RPMI8226 (cell line): ENCODE measurements around the gene FSIP2.
A peak's percentile ranks its signal among the peaks of the same experiment; 100 is the strongest.

Experiments
- DNase-seq: peaks from one replicate; pipeline ENCODE4 v3.0.0-alpha.2; 2015

FSIP2 gene, protein sequence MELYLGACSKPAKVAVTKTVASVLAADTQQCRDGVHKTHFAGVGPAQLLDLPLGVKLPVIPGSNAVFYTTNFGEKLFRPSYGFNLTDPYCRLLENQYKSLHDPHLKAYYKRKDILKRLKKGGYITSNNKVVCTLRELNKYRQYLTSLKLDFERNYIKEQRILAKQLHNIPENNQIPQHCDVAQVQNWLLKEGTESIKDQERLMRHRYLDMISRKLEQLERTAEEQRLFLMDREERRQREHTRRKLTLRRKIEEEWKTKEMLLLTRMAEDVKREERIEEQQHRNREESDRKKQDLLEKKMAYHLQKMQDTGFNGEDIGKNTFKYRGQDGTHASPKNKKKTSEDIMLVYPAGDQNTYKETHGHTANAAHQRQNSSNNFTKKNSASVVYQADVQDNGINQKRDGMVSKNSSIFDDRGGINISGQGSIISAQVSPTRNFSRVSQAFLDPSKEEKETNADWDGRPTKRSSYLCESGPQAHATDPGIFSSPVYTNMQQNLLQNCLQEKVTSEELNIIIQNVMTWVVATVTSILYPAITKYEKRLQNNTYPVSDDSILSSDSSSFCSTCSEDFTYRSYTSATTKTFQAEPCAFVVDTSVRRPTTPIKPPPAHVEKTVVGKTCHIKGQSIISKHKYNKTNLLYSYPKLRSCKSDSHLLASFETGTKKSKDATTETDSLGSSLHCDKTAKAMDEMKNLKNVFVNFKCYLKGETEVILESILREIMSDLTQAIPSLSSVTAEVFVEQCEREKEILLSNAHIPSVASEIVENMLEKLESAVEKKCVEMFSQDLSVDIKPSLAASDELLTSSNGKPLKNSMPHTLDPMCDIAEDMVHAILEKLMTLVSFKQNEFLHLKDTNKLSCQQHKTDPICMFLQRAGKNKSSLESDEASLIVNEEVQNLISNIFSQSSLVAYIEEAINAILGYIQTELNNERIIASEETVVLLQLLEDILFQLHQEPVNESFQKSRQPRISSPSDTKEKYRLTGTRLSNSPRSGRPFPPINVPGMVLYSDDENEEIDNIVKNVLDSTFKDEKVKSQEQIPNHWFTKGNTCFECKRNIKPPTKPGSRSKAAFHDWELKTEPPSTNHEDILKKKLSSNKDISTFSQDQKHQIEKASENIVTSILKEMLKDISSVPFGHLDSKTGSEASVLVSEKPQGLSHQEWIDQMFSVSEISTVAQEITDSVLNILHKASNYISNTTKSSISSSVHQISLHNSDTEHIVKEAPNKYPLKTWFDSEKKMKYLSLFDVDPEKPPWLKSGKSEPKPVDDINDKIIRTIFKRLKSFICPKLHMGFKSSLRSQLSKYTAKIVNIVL (N-terminal part only)

GRCh38 chr2:185738679-185739472 is at the start of gene FSIP2:
TSS of gene FSIP2 (plus strand) at chr2:185738804. CDS start at chr2:185738895, 91 bp downstream.
- DNase-seq = no peak

DNA sequence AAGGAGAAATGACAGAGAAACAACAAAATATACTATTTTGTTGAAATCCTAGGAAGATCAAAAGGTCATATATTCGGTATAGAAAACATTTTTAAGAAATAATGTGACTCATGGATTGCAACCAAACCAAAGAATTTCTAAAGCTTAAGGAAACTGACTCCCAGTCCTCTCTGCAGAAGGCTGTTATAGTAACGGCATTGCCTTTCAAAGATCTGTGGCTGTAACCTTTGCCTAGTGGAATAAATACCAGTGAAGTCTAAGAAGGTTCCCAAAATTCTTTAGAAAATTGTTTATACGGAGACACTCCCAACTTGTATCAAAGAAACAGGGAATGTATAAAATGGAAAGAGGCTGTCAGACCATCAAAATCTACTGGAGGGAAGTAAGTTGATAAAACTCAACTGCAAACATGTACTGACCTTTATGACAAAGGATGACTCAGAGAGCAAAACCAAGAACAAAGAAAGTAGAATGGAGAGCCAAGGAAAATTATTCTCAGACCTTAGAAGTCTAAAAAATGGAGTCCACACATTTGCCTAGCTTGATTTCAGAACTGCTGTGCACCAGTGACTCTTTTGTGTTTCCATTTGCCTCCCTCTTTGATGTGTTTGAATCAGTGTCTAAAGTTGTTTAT is 48.6 kb upstream of the FSIP2 start:
- DNase-seq = no peak

DNA sequence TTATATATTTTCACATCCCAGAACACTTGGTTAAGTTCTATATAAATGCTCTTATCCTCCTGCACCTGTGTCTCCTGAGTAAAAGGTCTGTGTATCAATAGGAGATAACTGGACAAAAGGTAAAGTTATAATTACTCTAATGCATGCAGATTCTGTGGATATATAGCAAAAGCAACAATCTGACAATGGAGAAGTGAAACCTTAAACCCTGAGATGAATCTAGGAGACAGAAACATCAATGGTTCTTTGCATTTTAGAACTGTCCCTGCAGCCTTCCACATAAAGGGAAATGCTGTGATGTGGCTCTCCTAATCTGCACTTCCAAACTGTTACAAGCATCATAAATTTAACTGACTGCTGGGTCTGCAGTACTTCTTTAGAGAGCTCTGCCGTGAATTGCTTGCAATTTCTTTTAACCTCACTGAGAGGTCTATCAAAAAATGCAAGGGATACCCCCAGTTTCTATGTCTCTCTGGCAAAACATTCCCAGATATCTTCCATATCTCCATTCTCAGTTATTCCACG is 42.8 kb upstream of the FSIP2 start:
- peak; percentile 25 for DNase-seq

GRCh38 chr2:185700883-185701282 is 37.7 kb upstream of the FSIP2 start:
- no peak for DNase-seq

GRCh38 chr2:185734658-185735057 is 3.9 kb upstream of the FSIP2 start:
- no peak for DNase-seq

GRCh38 chr2:185736210-185736609 is 2.4 kb upstream of the FSIP2 start:
- DNase-seq = no peak

DNA sequence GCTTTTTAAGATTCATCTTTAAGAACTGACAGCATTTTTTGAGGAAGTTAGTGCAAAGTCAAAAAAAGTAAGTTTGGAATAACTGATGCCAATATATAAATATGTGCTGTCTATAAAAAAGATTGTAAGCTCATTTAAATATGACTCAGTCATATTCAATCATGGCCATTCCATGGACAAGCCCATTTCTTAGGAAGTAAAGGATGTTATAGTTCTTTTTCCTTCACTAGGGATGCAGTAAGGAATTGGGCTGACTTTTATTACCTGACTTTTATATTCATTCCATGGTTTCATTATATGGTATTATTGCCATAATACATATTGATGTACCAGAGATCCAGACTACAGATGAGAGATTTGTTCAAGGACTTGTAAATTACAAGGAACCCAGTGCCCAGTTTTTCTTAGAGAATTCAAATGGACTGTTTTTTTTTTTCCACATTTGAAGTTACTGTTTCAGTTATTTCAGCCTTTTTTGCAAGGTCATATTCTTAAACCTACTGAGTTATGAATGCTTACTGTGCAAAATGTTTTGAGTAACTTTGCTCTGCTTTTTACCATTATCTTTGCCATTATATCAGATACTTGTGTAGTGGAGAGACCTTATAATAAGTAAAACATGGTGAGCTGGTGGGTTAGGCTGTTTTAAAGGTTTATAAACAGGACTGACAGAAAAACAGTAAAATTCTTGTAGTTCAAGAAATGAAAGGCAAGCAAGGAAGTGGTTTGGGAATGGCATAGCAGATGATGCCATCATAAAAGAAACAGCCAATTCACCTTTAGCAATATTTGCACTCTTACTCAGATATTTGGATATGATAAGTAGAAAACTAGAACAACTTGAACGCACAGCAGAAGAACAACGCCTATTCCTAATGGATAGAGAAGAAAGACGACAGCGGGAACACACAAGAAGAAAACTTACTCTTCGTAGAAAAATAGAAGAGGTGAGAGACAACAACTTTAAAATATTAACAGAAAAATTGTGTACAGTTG is 7.6 kb downstream of the FSIP2 start:
- no peak for DNase-seq

- no peak for DNase-seq
Measured at GRCh38 chr2:185757356-185757755, 18.8 kb downstream of the FSIP2 start.

GRCh38 chr2:185771396-185771795 is 32.8 kb downstream of the FSIP2 start:
- no peak for DNase-seq

- DNase-seq = no peak
Measured at GRCh38 chr2:185780890-185781289, 42.3 kb downstream of the FSIP2 start.

DNA sequence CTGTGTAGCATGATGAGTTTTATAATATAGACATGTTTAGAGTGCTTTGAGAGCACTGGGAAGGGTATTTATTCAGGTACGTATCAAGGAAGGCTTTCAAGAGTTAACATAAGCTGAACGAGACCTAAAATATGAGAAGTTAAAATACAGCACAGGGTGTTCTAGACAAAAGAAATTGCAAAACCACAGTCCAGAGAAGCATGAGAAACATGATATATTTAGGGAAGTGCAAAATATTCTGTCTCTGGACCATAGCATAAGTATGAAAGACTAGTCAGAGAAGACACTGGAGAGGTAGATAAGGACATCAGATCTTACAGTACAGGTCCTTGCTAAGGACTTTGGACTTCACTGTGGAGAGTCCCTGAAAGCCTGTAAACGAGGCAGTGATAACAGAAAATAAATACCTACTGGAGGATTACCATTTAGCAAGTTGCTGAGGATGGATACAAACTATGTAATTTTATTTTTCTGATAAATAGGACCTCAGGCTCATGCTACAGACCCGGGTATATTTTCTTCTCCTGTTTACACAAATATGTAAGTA is 43.7 kb downstream of the FSIP2 start:
- DNase-seq = no peak

- DNase-seq = no peak
Measured at GRCh38 chr2:185785156-185785555, 46.6 kb downstream of the FSIP2 start.

DNA sequence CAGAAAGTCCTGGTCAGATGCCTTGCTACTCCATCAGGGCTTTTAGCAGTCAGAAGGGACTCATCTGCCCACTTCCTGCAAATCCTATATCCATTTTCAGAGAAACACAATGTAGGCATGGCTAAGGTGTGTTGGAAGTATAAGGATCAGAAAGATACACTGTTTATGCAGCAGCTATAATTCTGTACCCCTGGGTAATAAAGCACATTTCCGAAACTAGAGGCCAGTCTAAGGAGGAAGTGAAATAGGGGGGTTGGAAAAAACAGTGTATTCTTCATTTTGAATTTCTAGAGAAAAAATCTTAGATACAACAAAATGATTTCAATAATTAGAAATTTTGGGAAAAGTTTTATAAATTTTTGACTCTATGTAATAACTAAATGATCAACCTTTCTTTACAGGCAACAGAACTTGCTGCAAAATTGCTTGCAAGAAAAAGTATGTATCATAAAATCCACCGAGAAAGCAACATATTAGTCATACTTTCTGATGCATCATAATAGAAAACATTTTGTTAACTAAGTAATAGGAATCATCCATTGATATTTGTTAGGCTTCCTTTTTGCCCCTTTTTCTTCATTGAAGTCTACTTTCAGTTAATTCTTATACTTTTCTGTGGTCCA is 47.4 kb downstream of the FSIP2 start:
- no peak for DNase-seq

GRCh38 chr2:185787227-185788145 is 48.9 kb downstream of the FSIP2 start:
- DNase-seq = no peak

- no peak for DNase-seq
Measured at GRCh38 chr2:185790361-185790760, 51.8 kb downstream of the FSIP2 start.

DNA sequence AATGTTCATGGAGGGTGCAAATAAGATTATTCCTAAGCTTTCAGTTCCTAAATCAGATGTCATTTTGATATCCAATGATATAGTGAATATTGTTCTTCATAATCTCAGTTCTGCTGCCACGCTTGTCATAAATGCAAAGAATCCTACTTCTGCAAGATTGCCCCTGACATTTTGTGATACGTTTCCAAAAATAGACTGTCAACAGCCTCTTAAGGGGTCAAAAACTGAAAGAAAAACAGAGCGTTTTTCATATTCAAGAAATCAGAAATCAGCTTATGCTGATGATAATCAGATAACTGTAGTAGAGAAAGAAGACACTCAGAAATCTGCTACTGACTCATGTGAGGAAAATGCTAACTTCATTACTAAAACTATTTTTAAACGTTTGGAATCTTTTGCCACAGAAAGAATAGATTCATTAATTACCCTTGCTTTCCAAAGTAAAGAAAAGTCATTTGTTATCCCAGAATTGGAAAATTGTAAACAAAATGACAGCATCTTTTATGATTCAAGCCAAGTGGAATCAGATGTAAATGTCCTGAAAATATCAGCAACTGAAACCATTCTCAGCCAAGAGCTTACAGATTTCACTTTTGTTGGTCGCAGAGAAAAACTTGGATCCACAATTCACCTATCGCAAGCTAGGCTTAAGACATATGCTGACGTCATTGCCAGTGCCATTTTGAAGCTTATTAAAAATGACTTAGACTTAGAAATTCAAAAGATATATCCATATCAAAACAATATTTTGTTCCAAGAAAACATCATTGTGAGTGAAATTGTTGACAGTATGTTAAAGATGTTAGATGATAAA is 55.1 kb downstream of the FSIP2 start:
- no peak for DNase-seq

- DNase-seq = no peak
Measured at GRCh38 chr2:185796758-185797157, 58.2 kb downstream of the FSIP2 start.
